ENCODE results near the gene DENND1B. TPM values are rescaled to one million over a fixed set of nuclear protein-coding genes. Genes with fewer than 3 reads are reported as not detected.
A peak's percentile ranks its signal among the peaks of the same experiment; 100 is the strongest.

DENND1B gene
- total and polyA plus RNA-seq, 2 of the 8 experiments (the other 6 are each of a cell fraction or from before 2014, with no cell fraction given) = 0.74 to 3.3 TPM

- Histone ChIP-seq H3K79me2 (ENCODE audit: control insufficient read depth in 1 of 2, insufficient read depth in 2 of 2, low read length in 2 of 2) (no peaks in the 10 kb centered on the region), H2BK120ac (replicated peaks; ENCODE audit: low read depth, low read length) (no peak overlapping the region), H3K9me3 (ENCODE audit: insufficient read depth in 2 of 2, low read depth in 1 of 2, low read length in 1 of 2) (no peaks in the 10 kb centered on the region), H2AK5ac (ENCODE audit: low read depth, low read length) (no peak overlapping the region), H2AFZ (ENCODE audit: low read length) (0 out of 2 replicates have a peak overlapping the region, but pooled peaks have one; percentile 4), H3K56ac (replicated peaks; ENCODE audit: insufficient read length, low read depth, low read length) (no peak overlapping the region), H4K8ac (ENCODE audit: extremely low read depth, insufficient read depth, low read length) (no peak overlapping the region), H3K9ac (replicated peaks in 1 of 4; ENCODE audit: extremely low read depth in 1 of 4, low read depth in 3 of 4, low read length in 3 of 4) (no peak overlapping the region), H3K14ac (ENCODE audit: insufficient read length) (no peak overlapping the region), H2BK15ac (ENCODE audit: low read length) (no peak overlapping the region), H4K20me1 (replicated peaks in 1 of 2; ENCODE audit: control insufficient read depth in 1 of 2, insufficient read depth in 2 of 2, low read length in 2 of 2) (no peaks in the 10 kb centered on the region), H2BK12ac (ENCODE audit: low read depth, low read length) (no peak overlapping the region), H2BK5ac (ENCODE audit: low read depth, low read length) (no peak overlapping the region; the same call in 1 of the 2 replicates), H4K5ac (ENCODE audit: insufficient read length, low read depth, low read length) (no peak overlapping the region), H3K4me3 (ENCODE audit: extremely low read depth in 1 of 4, insufficient read depth in 2 of 4, low read depth in 3 of 4, low read length in 4 of 4) (no peak overlapping the region), H3K4ac (replicated peaks; ENCODE audit: insufficient read length, low read depth, low read length) (no peak overlapping the region), H3K23ac (ENCODE audit: insufficient read length) (no peak overlapping the region), H2BK20ac (ENCODE audit: low read length) (no peak overlapping the region), H3K79me1 (ENCODE audit: low read depth, low read length) (no peaks in the 10 kb centered on the region), H3K27ac (ENCODE audit: low read depth, low read length) (no peak overlapping the region), H4K91ac (replicated peaks; ENCODE audit: insufficient read length, low read length) (no peak overlapping the region), H3K27me3 (replicated peaks in 1 of 4; ENCODE audit: control insufficient read depth in 3 of 4, extremely low read depth in 1 of 4, insufficient read depth in 3 of 4, low read length in 3 of 4) (no peaks in the 10 kb centered on the region), H3K23me2 (ENCODE audit: low read depth, low read length) (no peaks in the 10 kb centered on the region), H3K18ac (ENCODE audit: extremely low read depth, low read length) (no peak overlapping the region), H3K36me3 (ENCODE audit: control insufficient read depth in 2 of 4, insufficient read depth in 4 of 4, low read length in 3 of 4) (no peaks in the 10 kb centered on the region), H3K4me1 (replicated peaks in 1 of 4; ENCODE audit: control insufficient read depth in 3 of 4, insufficient read depth in 4 of 4, low read length in 3 of 4) (peaks cover 0 to 36% (median 18%) of the 10 kb centered on the region in 4 experiments; a peak in 5 of 7 replicates), H3K4me2 (ENCODE audit: insufficient read depth in 1 of 2, low read depth in 2 of 2, low read length in 2 of 2) (no peak overlapping the region)
- 76% methylated on average over 3 of the region's 3 CpGs; no CpG with 5 or more reads in 1 of the 2 experiments for WGBS, 2 experiments (ENCODE audit: extremely low coverage in 1 of 2, insufficient coverage in 1 of 2, insufficient read length in 1 of 2, insufficient replicate concordance in 2 of 2, low coverage in 1 of 2, low lambda C conversion rate in 2 of 2, missing lambda C conversion rate in 1 of 2)
- FAIRE-seq (no peak), DNase-seq (ENCODE audit: low read depth in 1 of 2, low spot score in 2 of 2) (no peak)
- ChIA-PET POLR2A (ENCODE audit: partially characterized antibody) (interaction anchor here (1.0 to 1.3 kb wide), 2 partner anchors 33 to 102 kb away, joined by 3 read pairs; partner anchors contain the start of gene DENND1B), CTCF (ENCODE audit: partially characterized antibody) (interaction anchor here (0.6 to 2.0 kb wide), 4 partner anchors 9 to 60 kb away, joined by 4 to 5 read pairs (median 5); no protein-coding TSS in a partner anchor)
- no peak for TF ChIP-seq FOSL1 (IDR thresholded peaks at IDR 0.05; ENCODE audit: insufficient read depth, low read depth, low read length)
- TF ChIP-seq HDAC6 (IDR thresholded peaks at IDR 0.05; ENCODE audit: low read depth, low read length) = no peak
- TF ChIP-seq SIRT6 (IDR thresholded peaks at IDR 0.05; ENCODE audit: low read length) = no peak
- no peak for TF ChIP-seq SP1 (IDR thresholded peaks at IDR 0.05; ENCODE audit: low read depth, low read length)
- no peak for TF ChIP-seq TEAD4 (IDR thresholded peaks at IDR 0.05; ENCODE audit: low read depth, low read length)
- TF ChIP-seq RAD21 (IDR thresholded peaks at IDR 0.05 in 1 of 2, conservative IDR thresholded peaks at IDR 0.05 in 1 of 2; ENCODE audit: low read depth in 2 of 2, low read length in 2 of 2) = no peak
- TF ChIP-seq CREB1 (IDR thresholded peaks at IDR 0.05) = no peak
- TF ChIP-seq CTBP2 (IDR thresholded peaks at IDR 0.05; ENCODE audit: borderline replicate concordance, insufficient read depth, insufficient read length, low read length) = no peak
- no peak for TF ChIP-seq KDM4A (IDR thresholded peaks at IDR 0.05; ENCODE audit: low read depth, low read length, severe bottlenecking)
- TF ChIP-seq ATF2 (IDR thresholded peaks at IDR 0.05; ENCODE audit: low read length) = no peak
- TF ChIP-seq SP4 (IDR thresholded peaks at IDR 0.05; ENCODE audit: low read length) = no peak
- TF ChIP-seq POLR2AphosphoS5 (IDR thresholded peaks at IDR 0.05; ENCODE audit: low read depth, low read length) = no peak
- TF ChIP-seq CBX8 (IDR thresholded peaks at IDR 0.05; ENCODE audit: borderline replicate concordance, low read depth, low read length) = no peak
Measured at GRCh38 chr1:197808880-197809279, 33.6 kb upstream of the DENND1B start.

Data from H1 (cell line).